GM18526 (cell line): Measurements from ENCODE around the gene WNT11.

Experiments
- POLR2A ChIP-seq: IDR thresholded peaks from 3 replicates; pipeline ENCODE4 v1.6.1; 2011; ENCODE audit not compliant: insufficient read length; ENCODE audit errors: extremely low read depth

WNT11 gene

DNA sequence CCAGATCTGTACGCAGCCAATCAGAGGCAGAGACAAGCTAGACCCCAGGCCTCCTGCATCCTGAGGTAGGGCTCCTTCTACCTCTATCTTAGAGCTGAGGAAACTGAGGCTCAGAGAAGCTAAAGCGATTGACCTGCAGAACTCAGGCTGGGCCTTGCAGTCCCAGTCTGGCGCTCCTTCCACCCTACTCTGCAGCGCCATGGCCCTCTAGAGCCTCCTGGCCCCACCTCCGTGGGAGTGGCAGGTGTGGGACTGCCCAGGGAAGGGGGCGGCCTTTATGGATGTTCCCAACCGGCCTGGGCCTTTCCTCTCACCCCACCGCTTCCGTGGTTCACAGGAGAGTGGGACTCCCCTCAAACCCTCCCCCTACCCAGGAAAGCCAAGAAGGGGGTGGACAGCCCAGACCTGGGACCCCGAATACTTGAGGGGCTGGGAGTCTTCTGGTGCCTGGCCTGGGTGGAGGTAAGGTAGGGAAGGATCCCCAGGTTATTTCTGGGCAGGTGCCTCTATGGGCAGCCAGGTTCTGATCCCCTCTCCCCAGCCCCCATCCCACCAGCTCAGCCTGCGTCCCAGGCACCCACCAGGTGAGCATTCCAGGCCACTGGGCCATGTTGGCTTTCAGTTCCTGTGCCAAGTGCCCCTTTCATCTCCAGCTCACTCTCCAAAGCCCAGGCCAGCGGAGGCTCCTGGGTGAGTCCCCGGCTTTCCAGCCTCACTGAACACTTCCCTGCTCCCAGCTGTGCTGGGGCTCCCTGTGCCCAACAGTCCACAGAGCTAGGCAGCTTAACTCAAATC, 3.0 kb downstream of the WNT11 start:
- TF ChIP-seq POLR2A: no peak

DNA sequence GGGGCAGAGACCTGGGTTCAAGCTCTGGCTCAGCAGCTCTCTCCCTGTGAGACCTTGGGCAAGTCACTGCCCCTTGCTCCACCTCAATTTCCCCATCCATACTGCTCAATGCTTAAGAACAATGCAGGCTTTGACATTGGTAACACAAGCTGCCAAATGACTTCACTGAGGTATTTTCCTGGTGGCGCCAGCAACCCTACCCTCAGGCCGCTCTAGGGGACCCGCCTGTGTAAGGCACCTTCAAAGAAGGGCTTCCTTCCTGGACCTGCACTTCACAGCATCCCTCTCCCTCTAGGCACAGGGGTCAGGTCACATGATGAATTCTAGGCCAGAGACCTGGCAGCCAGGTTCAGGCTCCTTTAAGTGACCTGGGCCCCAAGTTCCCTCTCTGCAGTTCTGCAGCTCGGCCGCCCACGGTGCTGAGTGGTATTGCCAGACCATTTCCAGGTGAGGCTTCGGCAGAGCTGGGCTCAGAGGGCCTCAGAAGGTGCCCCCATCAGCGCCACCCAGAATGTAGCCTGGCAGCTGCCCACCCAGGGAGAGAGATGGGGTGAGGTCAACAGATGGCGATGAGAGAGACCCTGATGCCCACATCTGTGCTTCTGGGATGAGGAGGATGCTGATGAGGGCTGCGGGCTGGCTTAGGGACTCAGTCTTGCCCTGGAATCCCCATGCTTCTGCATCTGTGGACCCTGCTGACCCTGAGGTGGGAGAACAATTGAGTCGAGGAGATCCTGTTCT, 4.5 kb downstream of the WNT11 start:
- no peak for TF ChIP-seq POLR2A

DNA sequence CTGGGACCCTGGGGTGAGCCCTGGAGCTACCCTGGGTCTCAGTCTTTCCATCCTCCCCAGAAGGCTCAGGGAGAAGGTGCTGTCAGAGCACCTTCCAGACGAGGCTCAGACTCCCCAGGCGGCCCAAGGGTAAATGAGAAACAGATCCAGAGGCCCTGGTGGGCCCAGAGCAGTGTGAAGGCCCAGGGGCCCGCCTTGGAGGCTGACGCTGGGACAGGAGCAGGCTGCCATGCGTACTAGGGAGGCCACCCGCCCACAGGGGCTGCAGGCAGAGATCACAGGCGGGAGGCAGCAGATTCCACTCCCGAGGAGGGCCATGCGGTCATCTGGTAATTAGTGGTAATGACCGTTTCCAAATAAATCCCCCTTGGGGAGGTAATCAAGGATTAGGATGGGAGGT, 5.2 kb downstream of the WNT11 start:
- no peak for TF ChIP-seq POLR2A

DNA sequence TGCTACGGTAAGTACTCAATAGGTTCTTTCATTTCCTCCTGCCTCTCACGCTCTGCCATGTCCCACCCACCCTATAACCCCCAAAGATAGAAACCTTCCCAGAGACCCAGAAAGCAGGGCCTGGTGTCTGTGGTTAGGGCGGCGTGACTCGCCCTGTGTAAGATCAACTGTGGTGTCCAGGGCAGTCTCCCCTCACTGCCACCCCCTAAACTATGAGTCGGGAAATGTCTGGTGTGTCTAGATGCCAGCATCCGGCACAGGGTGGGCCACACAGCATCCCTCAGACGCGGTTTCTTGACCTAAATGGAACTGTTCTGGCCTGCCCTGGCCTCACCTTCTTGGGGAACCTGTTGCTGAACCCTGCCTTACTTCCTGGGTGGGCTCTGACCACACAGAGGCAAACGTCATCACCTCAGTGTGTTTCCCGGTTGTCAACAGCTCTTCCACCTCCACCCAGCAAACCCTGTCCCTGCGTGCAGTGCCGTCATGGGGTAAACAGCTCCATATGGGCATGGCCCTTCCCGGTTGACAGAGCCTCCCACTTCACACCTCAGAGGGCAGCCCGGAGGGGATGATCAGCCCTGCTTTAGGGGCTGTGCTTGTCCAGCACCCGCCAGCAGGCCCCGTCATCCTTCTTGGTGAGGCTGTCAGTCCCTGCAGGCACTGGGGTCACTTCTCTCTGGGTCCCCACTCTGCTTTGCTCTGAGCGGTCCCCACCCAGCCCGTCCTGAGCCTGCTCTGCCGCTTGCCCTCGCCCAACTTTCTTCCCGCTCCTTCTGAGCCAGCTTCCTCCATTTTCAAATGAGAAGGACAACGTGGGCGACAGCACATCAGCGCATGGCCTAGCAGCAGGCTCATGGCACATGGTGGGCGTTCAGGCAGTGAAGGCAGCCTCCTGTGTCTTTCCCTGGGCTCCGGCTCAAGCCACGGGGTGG, 6.0 kb downstream of the WNT11 start:
- TF ChIP-seq POLR2A: no peak

DNA sequence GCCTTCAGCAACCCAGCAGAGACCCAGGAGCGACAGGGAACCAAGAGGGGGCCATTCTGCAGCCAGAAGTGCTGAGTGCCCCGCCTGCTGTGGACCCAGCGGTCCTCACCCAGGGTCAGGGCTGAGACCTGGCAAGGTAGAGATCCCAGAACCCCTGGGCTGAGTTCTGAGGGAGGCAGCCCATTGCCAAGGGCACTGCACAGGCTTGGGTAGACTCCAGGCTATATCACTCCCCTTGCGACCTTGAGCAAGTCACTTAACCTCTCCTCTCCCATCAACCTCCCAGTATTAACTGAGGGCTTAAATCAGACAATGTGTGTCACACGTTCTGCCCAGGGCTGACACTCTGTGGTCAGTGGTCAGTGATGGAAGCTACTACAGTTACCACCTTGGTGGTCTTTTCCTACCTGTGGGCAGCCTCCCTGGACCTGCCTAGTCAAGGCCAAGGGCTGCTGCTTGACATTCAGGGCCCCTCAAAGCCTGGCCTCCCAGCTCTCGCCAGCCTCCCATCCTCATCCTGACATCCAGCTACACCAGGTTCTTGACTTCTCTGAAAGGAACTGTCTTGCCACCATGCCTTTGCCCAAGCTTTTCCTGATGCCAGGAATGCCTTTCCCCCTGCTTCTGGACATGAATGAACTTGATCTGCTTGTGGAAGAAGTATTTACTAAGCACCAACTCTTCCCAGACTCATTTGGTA, 8.2 kb downstream of the WNT11 start:
- no peak for TF ChIP-seq POLR2A

DNA sequence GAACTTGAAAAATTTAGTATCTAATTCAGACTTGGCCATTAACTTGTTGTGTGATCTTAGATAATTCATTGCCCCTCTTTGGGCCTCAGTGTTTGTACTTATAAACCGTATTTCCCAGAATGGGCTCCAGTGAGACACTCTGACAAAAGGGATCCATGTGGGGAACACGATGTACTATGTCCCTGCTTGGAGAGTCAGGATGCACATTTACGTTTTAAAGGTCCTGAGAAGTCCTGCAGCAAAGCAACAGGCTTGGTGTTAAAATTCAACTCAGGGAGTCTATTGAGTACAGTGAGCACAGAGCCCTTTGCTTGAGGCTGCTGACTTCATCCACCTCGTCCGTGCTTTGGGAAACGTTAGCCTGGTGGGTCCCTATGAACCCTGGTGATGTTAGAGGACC, 9.0 kb downstream of the WNT11 start:
- TF ChIP-seq POLR2A: no peak

DNA sequence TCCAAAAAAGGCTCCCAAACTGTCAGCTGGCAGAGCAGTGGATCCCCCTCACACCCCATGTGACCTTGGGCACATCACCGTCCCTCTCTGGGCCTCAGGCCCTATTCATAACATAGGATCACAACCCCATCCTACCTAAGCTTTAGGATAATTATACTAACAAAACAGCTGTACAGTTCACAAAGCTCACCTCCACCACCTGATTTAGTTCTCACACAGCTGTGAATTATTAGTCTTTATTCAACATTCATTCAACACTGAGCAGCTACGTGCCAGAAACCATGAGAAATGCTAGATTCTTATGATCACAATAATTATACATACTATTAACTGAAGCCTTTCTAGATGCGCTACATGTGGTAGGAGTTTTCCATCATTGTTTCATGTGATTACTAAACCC, 9.5 kb downstream of the WNT11 start:
- TF ChIP-seq POLR2A: no peak

DNA sequence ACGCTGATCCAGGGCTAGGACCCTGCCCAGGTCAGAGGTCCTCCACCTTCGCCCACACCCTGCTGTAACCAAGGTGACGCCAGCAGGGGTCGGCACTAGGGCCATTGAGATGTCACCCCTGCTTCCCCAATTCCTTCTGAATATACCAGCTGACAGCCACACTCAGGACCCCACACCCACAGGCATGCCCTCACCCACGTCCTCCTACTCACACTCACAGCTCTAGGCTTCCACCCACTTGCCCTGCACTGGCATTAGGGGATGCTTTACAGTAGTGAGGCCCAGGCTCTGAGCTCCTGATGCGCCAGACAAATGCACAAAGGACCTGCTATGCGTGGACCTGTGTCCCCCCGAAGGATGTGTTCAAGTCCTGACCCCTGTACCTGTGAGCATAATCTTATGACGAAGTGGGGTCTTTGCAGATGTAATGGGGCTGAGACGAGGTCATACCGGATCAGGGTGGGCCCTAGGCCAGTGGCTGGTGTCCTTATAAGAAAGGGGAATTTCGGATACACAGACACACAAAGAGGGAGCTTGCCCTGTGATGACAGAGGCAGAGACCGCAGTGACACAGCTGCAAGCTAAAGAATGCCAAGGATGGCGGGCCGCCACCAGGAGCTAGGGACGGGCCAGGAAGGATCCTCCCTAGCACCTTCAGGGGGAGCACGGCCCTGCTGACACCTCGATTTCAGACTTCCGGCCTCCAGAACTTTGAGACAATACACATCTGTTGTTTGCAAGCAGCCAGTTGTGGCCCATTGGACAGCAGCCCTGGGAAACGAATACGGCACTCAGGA, 11.2 kb downstream of the WNT11 start:
- TF ChIP-seq POLR2A: no peak

DNA sequence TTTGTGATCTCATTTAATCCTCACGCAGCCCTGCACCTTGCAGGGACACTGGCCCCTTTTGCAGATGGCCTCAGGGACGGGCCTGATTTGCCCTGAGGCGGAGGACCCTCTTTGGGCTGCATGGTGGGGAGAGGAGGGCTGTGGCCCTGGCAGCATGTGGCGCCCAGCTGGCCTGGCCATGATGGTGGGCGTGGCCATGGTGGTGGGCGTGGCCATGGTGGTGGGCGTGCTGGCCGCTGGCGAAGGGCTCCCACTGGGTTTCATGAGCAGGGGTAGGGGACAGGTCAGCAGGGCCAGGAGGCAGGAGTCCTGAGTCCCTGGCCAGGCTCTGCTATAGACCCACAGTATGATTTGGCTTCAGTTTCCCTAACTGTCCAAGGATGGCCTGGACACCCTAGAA, 13.1 kb downstream of the WNT11 start:
- TF ChIP-seq POLR2A: no peak

DNA sequence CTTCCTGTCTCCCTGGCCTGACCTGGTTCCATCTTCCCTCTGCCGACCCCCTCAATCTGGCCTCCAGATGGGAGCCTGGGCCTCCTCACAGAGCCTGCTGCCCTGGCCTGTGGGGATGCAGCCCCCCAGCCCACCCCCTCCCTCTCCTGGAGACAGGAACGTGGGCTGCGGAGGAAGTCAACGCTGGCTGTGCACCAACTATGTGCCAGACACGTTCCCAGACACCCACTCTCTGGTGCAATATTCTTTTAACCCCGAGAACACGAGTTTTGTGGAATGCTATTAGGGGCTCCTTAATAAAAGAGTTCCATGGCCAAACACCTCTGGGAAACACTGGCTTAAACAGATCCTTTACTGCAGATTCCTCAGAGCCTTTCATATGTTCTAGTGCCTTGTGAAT, 15.9 kb downstream of the WNT11 start:
- no peak for TF ChIP-seq POLR2A

DNA sequence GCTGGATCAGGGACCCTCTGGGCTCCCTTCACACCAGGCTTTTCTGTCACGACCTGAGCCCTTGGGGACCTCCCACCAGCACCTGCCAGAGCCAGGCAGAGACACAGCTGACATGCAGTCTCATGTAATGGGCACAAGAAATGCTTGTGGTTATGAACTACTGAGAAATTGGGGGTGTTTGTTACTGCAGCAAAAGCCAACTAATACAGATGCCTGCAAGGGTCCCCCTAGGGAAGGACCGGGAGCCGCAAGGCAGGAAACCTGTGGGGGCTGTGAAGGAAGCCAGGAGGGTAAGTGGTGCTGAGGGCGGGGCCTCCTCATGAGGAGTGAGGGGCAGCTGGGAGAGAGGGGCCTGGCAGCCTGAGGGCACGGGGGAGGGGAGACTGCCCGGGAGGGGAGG, 16.6 kb downstream of the WNT11 start:
- no peak for TF ChIP-seq POLR2A

DNA sequence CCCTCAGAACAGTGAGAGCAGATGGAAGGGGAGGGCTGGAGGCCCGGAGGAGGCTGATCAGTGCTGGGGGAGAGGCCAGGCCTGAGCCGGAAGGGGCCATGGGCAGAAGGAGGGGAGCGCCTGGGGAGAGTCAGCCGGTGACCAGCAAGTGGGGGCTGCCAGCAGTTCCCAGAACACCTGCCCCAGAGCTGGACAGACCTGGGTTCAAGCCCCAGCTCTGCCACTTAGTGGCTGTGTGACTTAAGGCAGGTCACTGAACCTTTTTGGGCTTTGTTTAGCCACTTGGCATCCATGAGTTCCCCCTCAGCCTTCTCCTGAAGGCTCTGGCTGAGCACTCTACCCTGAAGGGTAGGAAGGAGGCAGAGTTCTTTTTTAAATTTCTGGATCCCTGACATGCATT, 17.4 kb downstream of the WNT11 start:
- no peak for TF ChIP-seq POLR2A

DNA sequence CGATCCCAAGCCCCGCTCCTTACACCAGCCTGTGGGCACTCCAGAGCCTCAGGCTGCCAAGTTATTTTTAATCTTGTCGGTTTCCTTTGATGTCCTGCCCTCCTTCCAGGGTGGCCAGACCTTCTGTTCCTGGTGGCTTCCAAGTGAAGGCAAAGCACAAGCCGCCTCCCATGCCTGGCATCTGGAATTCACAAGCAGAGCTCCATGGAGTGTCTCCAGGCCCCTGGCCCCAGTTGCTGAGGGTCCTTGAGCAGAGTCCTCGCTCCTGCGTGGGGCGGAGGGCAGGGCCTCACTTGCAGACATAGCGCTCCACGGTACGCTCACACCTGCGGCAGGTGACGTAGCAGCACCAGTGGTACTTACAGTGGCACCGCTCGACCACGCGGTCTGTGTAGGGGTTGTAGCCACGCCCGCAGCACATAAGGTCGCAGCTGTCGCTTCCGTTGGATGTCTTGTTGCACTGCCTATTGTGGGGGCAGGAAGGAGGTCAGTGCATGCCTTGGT, 19.5 kb downstream of the WNT11 start:
- no peak for TF ChIP-seq POLR2A

DNA sequence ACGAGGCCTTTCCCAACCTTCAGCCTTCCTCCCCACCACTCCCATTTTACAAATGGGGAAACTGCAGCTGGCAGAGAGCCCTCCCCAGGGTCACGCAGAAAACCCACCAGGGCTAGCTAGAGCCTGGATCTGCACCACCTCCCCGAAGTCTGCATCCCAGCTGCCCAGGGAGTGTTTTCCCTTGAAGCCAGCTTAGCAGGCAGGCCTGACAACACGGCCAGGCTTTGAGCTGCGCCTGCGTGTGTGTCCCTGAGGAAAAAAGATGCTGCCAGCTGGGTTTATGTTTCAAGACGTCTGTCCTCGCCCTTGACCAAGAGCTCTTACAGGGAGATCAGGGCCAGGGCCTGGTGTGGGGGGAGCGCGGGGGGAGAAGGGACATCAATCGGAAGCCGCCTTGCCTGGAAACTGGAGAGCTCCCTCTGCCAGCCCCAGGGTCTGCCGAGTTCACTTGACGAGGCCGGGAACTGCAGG, 20.3 kb downstream of the WNT11 start:
- no peak for TF ChIP-seq POLR2A
